Medulla oblongata (tissue), 1 donor: ENCODE results near the gene PAX6.
A peak's percentile ranks its signal among the peaks of the same experiment; 100 is the strongest.

Experiments
- DNase-seq: peaks from one replicate; pipeline ENCODE4 v3.0.0-alpha.2; 2015; ENCODE audit errors: extremely low spot score

Gene PAX6

DNA sequence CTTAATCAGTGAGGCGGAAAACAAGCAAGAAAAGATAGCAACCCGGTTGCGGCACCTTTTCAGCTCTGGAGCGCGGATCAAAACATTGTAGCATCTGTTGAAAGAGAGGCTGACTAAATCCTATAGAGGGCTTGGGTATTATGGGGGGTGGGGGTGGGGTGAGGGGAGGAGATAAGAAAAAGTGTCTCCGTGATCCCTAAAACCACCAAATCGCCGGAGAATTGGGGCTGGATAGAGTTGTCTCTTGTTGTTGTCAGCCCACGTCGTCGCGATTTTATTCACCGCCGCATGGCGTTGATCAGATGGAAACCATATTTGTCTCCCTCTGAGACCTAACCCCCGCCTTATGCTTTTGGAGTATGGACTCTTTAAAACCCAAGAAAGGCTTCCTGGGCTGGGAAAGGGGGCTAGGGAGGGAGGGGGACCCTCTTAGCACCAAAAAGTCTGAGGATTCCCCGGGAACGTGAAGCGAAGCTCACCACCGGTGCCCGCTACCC lies 13.0 kb downstream of the PAX6 start:
- no peak for DNase-seq

DNA sequence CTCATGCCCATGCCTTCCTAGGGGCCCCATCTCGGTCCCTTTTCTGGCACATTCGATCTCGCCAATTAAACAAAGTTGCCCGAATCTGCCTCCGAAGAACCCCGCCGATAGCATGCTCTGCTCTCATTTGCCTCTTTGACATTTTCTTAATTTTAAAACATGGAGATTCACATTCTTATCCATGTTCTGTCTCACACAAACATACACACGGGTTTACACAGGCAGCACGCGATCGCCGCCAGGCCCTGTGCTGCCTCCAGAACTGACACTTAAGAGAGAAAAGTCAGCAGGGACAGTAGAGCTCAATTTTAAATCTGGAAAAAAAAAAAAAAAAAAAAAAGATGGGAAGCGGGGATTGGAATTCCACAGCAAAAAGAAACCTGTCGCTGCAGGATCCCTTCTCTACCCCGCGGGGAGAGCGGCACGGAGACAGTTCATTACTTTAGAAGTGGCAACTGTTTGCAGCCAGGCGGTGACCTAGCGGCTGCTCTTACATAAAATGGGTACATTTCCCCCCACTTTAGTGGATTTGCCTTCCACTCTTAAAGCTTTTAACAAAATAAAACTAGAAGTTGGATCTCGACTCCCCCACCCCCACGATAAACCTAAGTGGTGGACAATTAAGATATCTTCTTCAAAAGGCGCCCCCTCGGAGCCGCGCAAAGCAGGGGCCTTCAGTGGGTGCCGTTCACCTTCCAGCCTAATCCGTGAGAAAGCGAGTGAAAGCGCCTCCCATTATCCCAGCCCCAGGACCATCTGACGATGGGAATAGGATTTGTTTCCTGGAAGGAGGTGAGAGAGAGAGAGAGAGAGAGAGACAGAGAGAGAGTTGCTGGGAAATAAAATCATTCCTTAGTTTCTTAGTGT lies 13.7 kb downstream of the PAX6 start:
- DNase-seq: no peak

DNA sequence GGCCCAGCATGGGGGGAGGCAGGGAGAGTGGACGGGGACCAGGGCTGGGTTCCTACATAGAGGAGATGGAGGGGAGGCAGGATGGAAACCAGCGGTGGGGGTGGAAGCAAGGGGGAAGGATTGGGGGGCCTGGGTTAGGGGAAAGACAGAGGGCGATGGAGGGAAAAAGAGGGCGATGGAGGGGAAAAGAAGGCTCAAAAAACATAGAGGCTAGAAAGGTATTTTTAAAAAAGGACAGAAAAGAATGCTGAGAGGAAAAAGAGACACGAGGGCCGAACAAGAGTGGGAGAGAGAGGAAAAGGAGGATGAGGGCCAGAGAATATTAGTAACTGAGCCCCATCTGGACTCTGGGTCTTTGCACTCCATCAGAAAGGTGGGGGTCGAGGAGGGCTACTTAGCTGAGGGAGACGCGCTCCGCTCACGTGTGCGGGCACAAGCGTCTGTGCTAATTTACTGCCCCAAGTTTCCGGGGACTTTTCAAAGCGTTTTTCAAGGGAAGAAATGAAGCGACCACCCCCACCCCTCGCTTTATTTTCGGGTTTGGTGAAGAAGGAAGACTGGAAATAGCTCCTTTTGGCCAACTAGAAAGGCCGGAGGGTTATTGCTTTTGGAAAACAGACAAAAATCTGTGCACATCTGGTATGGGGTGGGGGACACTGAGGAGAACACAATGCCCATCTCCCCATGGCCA lies 14.5 kb downstream of the PAX6 start:
- no peak for DNase-seq

DNA sequence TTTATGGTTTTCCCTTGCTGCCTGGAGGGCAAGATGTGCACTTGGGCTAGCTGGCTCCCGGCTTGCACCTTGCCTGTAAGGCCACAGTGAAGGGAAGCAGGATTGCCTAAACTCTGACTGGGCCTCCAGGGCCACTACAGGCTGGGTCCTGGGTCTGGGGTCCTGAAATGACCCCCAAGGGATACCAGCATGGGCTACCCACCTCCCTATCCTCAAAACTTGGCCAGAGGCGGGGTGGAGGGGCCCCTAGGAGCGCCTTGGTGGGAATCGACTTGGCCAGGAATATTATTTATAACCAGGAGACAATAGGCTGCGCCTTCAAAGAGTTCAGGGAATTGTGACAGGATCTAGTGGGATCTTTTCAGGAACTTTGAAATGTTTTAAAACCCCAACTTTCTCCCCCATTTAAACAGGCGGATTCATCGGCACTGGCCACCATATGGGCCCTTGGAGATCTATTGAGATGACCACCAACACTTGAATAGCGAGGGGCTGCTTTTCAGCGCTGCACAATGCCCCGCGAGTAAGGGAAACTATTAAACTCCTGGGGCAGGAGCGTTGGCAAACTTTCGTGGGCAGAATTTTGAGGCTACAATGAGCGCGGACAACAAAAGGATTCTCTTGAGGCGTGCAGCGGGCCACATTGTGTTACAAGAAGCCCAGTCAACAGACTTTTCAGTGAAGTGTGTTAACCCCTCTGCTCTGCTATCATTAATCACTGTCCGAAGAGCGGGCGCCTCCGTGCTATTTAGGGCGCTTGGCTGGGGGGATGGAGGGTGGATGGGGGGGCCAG lies 15.2 kb downstream of the PAX6 start:
- DNase-seq: no peak

DNA sequence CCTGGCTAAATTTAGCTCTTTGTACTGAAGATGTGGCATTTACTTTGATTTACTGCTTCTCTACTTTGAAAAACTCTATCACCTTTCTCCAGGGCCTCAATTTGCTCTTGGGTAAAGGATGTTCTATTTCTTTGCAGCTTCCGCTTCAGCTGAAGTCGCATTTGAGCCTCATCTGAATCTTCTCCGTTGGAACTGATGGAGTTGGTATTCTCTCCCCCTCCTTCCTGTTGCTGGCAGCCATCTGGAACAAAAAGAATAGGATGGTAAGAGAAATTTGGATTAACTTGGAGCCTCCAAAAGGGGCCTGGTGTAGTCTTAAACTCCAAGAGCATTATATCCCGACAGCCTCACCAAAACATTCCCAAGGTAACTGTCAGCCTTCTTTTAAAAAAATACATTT lies 16.6 kb downstream of the PAX6 start:
- no peak for DNase-seq

DNA sequence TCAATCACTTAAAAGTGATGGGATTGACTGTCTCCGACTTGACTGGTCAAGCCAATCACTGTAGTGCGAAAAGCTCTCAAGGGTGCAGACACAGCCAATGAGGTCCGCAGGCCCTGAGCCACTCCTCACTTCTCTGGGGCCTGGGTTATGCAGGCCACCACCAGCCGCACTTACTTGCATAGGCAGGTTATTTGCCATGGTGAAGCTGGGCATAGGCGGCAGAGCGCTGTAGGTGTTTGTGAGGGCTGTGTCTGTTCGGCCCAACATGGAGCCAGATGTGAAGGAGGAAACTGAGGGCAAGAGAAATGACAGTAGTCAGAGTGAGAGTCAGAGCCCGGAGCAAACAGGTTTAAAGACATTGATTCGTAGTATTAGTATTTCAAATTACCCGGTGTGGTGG lies 17.9 kb downstream of the PAX6 start:
- no peak for DNase-seq

DNA sequence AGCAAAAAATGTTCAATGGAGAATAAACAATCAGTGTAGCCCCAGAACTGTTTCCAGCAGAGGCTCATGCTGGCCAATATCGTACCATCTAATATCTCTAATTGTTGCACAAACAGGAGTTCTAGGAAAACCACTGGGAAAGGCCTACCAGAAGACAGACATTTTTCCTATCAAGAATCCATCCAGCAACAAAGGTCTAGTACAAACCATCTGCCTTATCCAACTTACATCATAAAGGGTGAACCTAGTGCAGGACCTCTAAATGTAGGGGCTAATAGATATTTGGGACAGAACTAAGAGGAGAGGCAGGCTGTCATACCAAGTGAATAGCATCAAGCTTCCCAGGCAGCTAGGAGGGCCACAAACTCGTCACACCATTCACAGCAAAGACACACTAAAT lies 18.7 kb downstream of the PAX6 start:
- no peak for DNase-seq

DNA sequence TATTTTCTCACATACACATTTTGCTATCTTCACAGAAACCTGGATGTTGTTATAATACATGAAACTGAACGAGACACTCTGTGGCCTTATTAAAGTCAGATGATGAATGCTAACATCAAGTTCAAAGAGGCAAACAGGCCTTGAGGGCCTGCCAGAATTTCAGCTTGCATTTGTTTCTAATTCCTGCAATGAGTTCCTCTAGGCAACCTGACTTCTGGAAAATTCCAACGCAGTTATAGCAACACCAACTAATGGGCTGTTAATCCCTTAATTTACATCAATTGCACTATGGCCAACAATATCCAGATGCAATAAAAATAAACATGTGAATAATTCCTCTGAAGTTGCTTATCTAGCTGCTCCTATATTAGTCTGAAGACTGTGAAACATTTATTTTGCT lies 19.1 kb downstream of the PAX6 start:
- DNase-seq: no peak

DNA sequence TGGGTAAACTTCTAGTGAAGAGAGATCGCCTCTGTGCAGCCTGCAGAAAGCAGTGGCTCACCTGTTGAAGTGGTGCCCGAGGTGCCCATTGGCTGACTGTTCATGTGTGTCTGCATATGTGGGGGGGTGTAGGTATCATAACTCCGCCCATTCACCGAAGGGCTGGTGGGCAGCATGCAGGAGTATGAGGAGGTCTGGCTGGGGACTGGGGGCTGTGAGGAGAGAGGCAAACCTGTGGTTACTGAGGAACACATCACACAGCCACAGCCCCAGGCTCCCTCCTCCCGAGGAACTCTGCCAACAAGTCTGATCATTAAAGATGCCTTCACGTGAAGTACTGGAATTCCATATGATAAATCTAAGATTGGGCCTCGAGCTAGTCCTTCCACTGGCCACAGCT lies 20.5 kb downstream of the PAX6 start:
- no peak for DNase-seq

DNA sequence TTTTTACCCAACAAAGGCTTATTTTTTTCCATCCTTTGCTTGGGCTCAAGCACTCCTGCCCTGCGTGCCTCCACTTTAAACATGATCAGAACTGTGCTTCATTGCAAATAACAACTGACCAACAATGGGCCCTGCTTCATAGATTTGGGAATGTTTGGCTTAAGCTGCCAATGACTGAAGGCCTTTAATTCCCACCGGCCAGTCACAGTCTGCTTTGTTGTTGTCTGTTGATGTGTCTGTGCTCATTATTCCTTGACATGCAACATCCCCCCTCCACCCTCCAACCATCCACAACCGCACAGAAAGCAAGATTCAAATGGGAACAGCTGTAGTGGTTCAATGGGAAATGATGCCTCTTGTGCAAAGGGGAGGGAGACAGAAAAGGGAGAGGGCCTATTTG lies 23.0 kb downstream of the PAX6 start:
- no peak for DNase-seq

DNA sequence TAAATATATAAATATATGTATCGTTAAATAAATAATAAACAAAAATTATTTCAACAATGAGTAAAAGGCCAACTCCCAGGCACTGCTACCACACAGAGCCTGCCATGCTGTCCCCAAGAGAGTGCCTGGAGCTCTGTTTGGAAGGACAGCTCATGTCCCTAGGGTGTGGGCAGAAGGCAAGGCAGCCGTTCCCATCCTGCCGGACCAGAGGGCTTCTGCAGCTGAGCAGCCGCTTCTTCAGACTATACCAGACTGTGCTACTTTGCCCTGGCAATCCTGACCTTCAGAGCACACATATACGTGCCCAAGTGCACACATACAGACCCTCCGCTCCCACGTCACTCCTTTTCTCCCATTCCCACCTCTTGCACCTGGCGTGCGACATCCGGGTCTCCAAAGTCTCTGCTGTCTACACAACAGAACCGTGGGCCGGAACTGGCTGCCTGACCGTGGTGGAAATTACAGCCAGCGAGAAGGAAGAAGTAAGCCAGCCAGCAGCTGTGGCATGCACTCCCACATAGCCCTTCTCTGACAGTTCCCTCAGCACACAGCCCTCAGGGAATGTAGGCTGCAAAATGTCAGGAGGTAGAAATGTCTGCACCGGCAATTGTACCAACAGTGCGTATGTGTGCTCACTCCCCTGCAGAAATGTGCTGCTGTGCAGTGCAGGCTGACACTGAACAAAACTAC lies 24.0 kb downstream of the PAX6 start:
- no peak for DNase-seq

DNA sequence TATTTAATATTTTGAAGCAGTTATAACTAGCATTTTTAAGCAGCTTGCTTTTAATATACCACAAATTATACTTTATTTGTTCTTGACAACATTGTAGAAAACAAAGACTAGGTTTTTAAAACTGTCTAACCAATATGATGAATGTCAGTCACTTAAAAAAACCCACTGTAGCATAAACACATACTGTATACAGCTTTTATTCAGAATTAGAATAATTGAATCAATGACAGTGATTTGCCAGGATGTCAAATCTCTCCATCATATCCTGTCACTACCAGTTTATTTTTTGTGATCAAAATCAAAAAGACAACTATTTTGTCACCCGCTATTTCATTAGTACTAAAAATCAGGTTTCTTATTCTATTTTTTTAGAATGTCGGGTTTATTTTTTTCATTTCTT lies 26.5 kb downstream of the PAX6 start:
- no peak for DNase-seq

DNA sequence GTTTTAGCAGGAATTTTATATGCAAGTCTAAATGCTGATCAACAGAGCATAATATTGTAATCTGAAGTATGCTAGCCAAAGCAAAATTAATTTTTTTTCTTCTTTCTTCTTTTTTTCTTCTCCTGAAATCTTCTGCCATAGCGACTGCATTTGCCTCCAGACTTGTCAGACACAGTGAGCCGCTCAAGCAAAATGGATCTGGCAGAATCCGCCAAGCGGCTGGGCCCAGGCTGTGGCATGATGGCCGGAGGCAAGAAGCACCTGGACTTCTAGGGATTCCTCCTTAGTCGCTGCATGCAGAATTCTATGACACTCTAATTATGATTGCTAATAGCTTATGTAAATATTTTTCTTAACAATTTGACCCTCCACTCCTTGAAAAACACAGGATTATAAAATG lies 27.9 kb downstream of the PAX6 start:
- no peak for DNase-seq

DNA sequence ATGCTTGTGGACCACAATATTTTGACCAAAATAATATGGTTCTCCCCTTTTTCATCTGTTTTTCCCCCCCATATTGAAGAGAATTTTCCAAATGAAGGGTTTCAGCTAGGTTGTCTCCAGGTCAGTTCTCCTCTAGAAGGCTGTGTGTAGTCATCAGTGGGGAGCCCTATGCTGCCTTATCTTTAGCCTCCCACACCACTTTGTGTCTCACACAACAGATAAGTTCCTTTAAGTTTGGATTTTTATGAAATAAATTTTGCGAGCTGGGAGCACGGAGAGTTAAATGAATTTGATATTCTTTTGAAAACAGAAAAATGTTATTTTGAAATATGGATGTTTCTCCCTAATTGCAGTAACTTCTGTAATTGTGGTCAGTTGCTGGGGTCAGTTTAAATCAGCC lies 28.9 kb downstream of the PAX6 start:
- no peak for DNase-seq

DNA sequence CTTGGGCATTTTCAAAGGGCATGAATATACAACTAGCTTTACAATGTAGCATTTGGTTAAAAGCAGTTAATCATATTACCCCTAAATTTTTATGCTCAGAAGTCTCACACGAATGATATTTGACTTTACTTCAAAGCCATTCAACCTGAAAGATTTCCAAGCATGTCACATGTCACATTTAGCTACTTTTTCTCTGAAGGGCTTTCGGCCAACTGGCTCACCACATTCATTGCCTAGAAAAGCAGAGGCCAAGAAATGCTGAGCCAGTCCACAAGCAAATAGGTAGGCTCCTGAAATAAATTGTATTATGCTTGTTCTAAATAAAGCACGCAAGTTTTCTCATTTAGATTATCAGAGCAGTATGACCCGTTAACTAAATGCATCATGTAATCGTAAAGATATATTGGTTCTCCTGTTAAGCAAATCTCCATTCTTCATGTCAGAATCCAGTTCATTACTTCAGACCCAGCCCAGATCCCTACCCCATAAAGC lies 30.6 kb downstream of the PAX6 start:
- no peak for DNase-seq

DNA sequence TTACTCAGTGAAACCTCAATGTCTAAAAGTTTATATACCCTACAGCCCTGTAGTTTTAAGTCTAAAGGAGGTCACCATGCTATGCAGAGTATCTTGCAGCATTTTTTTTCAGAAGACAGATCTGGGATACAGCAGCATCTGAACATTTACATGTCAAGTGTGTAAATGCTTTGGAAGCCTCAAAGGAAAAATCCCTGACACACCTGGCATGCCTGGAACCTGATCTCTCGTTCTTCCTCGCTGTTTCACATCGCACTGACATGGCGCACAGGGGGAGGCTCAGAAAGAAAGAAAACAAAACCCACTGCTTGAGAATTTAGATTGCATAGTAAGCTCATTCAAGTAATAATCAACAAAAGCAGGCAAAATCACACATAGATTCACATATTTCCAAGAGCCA lies 31.0 kb downstream of the PAX6 start:
- DNase-seq: no peak

DNA sequence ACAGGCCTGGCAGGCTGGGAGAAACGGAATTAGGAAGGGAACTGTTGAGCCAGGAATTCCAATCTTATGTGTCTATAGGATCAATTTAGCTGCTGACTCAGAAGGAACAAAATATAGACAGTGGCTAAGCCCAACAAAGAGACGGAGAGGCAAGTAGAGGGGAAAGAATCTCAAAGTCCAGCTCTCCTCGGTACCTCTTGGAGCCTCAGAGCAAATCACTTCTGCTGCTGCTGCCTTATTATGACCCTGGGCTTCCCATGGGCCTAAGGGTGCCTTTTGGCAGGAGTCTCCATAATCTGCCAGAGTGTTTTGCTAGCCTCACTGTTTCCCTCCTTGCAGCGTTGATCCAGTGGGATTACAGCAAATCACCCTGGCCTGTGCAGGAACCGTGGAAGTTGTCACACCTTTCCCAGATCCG lies 31.7 kb downstream of the PAX6 start:
- DNase-seq: no peak

DNA sequence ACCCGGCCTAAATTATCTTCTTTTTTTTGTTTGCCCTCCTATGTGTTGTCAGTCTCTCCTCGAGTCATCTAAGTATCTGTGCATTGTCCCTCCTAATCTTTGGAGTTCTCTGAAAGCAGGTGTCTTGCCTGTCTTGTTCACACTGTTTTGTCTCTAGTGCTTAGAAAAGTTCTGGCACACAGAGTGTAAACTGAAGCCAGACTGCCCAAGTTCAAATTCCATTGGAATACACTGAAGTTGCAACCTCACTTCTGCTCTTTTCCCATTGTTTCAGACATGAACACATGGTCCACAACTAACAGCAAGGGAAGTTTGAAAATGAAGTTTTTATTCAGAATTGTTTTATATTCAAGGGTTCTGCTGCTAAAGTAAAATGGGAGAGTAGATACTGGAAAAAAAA lies 38.7 kb downstream of the PAX6 start:
- DNase-seq: no peak

DNA sequence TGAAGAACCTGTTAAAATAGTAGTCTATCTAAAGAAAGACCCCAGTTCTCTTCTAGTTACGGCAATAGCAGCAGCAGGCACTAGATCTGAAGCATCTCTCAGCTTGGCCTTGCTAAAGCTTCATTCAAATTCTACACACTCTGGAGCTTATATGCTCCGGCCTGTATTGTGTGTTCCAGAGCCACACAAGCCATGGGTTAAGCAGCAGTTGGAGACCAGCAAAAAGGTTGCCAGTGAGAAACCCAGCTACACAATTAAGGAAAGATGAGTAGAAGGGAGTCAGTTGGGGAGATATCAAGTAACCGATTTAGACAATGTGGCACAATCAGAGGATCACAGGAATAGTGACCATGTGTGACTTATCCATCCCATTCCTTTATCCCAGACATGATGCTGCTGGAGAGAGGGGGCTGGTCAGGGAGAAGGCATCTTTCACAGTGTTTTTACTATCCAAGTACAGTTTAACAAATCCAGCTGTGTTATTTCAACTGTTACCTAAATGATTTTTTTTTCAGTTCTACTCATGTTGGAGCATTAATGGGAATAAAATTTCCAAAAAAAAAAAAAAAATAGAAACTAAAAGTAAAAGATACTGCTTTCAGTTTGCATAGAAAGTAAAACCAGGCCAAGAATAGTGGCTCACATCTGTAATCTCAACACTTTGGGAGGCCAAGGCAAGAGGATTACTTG lies 41.0 kb downstream of the PAX6 start:
- no peak for DNase-seq

DNA sequence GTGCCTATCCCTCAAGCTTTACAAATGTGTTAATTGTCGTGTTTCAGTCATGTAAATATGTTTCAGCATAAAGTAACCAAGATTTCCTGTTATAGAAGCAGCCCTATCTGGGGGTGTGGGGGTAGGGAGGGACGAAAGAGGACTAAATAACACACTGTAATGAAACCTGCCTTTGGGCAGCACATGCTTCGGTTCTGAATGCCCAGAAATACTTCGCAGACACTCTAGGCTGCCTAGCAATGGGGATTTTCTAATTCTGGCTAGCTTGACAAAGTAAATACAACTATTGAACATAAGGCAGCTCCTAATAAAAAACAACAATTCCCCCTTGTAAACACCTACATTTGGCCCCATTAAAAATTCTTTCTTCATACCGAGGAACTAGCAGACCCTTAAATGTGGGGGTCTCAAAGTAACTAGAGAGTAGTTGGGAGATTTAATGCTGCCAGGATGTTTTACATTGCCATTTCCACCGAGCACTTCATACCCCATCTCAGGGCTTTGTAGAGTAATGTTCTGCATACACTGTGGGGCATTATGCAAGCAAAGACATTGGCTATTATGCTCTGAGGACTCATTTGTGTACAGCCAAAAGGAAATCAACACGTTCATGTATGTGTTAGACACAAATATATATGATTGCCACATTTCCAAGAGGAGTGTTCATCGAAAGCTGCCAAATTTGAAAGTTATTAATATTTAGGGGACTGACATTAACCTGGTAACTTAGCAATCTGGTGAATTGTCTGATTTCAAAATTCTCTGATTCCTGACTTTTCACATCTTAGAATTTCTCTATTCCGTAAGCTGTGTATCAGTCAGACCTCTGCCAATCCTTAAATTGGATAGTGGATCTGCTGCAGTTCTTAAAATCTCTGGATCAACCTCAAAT lies 42.1 kb downstream of the PAX6 start:
- peak; percentile 85 for DNase-seq
